GM12873 (cell line): ENCODE results near the gene LIME1.

Experiments
- TF ChIP-seq, protein P1 (sequence below): IDR thresholded peaks from 2 replicates; pipeline ENCODE4 v1.5.1; 2012; ENCODE audit warnings: low read depth, mild to moderate bottlenecking, moderate library complexity, low read length, control low read depth; ENCODE audit not compliant: insufficient read depth; ENCODE audit errors: missing control alignments

LIME1 gene

DNA sequence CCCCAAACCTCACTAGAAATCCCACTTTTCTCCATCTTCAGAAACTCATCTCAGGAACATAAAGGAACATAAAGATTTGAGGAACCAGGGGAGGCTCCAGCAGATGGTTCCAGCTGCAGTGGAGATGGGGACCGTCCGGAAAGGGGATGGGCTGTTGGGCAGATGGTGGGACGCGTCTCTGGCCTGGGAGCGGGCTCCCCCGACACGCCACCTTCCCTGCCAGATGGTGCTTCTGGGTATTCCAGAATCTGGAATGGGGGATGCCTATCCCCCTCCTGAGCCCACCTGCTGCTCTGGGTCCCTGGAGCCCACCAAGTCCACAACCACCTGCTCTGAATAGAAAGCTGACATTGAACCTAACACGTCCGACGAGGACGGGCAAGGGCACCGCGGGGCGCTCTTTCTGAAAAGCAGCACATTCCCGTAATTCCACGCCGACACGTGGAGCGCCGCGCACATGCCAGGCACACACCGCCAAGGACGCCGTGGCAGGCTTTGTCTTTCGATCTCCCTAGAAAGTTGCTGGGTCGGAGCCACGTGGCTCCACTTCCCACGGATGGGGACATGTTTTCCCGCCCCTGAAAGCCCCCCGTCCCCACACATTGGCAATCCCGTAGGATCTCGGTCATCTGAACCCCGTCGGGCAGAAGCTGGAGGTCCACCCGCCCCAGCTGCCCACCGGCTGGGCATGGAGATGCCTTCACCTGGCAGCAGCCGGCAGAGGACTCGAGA is 30.4 kb downstream of the LIME1 start:
- TF ChIP-seq, protein P1, sequence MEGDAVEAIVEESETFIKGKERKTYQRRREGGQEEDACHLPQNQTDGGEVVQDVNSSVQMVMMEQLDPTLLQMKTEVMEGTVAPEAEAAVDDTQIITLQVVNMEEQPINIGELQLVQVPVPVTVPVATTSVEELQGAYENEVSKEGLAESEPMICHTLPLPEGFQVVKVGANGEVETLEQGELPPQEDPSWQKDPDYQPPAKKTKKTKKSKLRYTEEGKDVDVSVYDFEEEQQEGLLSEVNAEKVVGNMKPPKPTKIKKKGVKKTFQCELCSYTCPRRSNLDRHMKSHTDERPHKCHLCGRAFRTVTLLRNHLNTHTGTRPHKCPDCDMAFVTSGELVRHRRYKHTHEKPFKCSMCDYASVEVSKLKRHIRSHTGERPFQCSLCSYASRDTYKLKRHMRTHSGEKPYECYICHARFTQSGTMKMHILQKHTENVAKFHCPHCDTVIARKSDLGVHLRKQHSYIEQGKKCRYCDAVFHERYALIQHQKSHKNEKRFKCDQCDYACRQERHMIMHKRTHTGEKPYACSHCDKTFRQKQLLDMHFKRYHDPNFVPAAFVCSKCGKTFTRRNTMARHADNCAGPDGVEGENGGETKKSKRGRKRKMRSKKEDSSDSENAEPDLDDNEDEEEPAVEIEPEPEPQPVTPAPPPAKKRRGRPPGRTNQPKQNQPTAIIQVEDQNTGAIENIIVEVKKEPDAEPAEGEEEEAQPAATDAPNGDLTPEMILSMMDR = no peak

DNA sequence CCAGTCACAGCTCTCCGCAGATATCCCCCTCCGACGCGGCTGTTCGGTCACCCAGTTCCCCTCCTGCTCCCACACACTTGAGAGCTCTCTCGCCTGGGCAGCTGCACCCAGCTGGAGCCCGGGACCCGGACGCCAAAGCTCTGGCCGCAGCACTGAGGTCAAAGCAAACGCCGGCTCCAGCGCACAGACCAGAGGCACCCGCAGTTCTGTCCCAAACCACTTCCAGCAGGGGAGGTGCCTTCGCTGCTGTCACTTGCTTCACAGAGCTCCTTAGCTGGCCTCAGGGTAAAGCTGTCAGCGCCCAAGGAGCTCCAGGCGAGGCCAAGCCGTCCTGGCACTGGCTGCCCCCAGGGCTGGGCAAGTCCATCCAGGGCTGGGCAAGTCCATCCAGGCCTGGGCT is 31.0 kb downstream of the LIME1 start:
- TF ChIP-seq, protein P1 = no peak

DNA sequence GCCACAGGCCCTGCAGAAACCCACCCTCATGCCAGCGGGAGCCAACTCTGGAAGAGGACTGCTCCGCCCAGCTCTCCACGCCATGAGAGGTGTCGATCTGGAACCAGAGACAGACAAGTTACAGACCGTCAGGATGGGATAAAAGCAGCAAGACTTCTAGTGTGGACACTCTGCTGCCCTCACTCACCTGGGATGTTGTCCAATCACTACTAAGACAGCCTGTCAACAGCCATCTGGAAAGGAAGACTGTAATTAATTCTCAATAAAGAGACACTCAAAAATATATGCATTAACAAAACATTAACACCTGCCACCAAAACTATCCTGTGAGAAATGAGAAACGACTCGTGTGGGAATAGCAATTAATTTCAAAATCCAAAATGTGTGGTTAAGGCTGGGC is 31.4 kb downstream of the LIME1 start:
- TF ChIP-seq, protein P1 = no peak

DNA sequence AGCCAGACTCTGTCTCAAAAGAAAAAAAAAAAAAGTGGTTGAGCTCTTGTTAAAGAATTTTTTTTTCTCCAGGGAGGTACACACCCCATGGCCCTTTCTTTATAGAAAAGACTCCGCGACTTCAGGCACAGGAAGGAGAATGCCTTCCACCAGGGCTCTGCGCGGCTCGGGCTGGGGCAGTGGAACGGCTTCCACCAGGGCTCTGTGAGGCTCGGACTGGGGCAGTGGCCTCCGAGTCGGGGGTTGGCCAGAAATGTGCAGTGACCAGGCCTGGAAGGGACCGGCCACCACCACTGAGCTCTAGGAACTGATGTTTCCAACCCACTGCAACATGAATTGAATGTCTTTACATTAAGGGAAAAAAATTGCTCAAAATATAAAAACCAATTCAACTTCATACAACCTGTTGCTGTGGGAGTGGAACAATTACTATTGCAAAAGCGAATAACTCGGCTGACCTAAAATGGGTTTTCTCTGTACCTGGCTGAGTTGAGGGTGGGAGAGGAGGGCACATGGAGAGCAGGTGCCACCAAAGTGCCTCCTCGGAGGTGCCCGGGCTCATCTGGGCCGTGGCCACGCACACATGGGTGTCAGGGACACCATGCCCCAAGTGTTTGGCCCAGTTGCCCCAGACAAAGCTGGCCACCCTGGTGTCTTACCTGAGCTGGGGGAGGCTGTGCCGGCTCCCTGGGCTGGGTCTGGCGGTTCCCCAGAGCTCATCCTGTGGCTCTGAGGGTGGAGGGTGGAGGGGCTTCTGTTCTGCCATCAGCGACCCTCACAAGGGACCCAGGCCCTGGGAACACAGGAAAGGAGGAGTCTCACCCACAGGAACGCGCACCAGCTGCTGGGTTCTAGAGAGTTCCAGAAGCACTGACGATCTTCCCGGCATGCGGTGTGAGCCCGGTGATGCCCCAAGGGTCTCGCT is 32.4 kb downstream of the LIME1 start:
- TF ChIP-seq, protein P1 = no peak

DNA sequence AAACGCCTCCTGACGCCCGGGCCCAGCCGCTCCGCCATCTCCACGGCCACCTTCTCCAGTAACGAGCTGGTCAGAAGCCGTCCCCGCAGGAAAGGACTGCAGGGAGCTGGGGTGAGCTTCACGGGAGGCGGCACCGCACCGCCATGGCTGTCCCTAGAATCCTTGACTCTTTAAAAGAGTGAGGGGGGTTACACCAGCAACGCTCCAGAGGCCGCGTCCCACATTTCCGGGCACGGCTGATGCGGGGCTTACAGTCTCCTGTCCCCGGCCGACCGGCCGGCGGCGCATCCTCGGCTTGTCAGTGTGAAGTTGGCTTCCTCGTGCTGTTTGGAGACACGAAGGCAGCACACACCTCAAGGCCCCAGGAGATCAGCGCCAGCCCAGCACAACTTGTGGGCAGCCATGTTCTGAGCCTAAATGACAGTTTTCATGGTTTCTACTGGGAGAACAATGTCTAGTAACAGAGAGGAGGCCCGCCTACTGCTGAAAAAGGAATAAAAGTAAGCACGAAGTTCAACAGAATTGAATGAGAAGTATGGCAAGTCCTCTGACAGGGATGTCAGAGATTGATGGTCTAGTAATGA is 33.5 kb downstream of the LIME1 start:
- TF ChIP-seq, protein P1 = no peak

DNA sequence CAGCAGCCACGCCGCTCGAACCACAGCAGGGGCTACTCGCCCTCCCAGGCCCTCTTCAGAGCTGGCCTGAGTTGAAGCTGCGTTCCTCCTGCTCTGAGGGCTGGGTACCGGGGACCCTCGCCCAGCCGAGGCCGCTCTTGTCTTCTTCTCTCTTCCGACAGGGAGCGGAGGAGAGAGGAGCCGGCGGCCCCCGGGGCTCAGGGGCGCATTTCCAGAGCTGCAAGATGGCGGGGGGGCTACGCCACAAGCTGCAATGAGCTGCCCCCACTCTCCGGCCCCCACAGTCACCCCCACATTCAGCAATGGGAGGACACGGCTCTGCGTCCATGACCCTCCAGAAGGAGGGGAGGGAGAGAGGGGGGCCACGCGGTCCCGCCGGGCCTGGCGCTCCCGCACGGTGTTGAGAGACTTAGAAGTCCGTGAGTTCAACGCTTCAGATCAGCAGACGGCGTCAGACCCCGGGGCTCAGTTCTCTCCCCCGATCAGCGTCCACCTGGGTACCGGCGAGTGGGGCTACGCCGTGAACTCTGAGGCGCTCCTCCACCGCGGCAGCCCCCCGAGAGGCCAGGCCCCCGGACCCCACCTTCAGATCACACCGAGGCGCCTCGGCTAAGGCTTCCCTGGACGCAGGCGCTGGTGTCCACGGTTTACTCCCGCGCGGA is 34.7 kb downstream of the LIME1 start:
- TF ChIP-seq, protein P1 = no peak
